OCI-LY3 (cell line): Measurements from ENCODE around the gene DAZL.

Experiments
- EZH2phosphoT487 ChIP-seq: fragments of 200-600 bp; shearing (Covaris generic); IDR thresholded peaks from 2 replicates; pipeline ENCODE4 v1.6.1; 2018; ENCODE audit warnings: antibody characterized with exemption, mixed run types, low read depth
- TF ChIP-seq, protein P1 (sequence below): fragments of 200-600, 300-600 bp; sonication (generic); IDR thresholded peaks from 2 replicates; pipeline ENCODE4 v1.5.1; 2014; ENCODE audit warnings: antibody characterized with exemption, low read length, low read depth

DNA sequence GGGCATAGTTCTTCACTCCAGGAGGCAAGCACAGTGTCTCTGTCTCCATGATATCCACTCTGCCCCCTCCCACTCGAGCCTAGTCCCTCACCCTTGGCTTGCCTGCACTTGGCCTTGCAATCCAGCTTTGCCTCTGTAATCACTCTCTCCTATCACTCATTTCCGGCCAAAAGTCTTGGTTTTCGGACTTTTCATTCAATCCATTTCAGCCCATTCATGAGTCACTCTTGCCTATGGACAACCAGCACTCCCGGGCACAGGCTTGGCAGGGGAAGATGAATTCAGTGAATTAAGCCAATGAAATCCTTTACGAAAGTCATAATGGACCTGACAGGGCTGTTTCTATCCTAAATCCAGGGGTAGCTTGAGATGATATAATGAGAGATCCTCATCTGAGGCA, 21.7 kb downstream of the DAZL start:
- TF ChIP-seq, protein P1, sequence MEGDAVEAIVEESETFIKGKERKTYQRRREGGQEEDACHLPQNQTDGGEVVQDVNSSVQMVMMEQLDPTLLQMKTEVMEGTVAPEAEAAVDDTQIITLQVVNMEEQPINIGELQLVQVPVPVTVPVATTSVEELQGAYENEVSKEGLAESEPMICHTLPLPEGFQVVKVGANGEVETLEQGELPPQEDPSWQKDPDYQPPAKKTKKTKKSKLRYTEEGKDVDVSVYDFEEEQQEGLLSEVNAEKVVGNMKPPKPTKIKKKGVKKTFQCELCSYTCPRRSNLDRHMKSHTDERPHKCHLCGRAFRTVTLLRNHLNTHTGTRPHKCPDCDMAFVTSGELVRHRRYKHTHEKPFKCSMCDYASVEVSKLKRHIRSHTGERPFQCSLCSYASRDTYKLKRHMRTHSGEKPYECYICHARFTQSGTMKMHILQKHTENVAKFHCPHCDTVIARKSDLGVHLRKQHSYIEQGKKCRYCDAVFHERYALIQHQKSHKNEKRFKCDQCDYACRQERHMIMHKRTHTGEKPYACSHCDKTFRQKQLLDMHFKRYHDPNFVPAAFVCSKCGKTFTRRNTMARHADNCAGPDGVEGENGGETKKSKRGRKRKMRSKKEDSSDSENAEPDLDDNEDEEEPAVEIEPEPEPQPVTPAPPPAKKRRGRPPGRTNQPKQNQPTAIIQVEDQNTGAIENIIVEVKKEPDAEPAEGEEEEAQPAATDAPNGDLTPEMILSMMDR, result no peak
- TF ChIP-seq EZH2phosphoT487, result no peak
